Liver (tissue), 3 donors: ENCODE data around the gene OTOP2.

Source experiments
- EGR1 ChIP-seq, 2 donors: IDR thresholded peaks; 2 replicates each; pipeline ENCODE4 v1.6.1; 2016 to 2018; ENCODE audit warnings: antibody characterized with exemption in 2 of 2, low read depth in 2 of 2
- FOXA2 ChIP-seq: IDR thresholded peaks from 2 replicates; pipeline ENCODE4 v1.6.1; 2016; ENCODE audit warnings: antibody characterized with exemption
- RAD21 ChIP-seq, 2 donors: IDR thresholded peaks; 2 replicates each; pipeline ENCODE4 v1.6.1; 2016; ENCODE audit warnings: antibody characterized with exemption in 2 of 2, mild to moderate bottlenecking in 2 of 2
- TAF1 ChIP-seq: conservative IDR thresholded peaks from 2 replicates; pipeline ENCODE4 v1.6.1; 2016; ENCODE audit warnings: antibody characterized with exemption, mild to moderate bottlenecking
- TF ChIP-seq, protein P1 (sequence below): fragments of 150-350 bp; IDR thresholded peaks from 2 replicates; pipeline ENCODE4 v1.5.1; 2017; ENCODE audit warnings: improper control_type of control experiment, low read depth, low read length; ENCODE audit not compliant: missing input control
- TF ChIP-seq, protein P2 (sequence below): IDR thresholded peaks from 2 replicates; pipeline ENCODE4 v1.6.1; 2016; ENCODE audit warnings: antibody characterized with exemption
- TF ChIP-seq, protein P3 (sequence below): IDR thresholded peaks from 2 replicates; pipeline ENCODE4 v1.6.1; 2016; ENCODE audit warnings: antibody characterized with exemption, mild to moderate bottlenecking
- TF ChIP-seq, protein P4 (sequence below): IDR thresholded peaks from 2 replicates; pipeline ENCODE4 v1.6.1; 2016; ENCODE audit warnings: antibody characterized with exemption
- TF ChIP-seq, protein P5 (sequence below): IDR thresholded peaks from 2 replicates; pipeline ENCODE4 v1.6.1; 2016; ENCODE audit warnings: antibody characterized with exemption
- donor health status: healthy.
- donor health status: healthy.

DNA sequence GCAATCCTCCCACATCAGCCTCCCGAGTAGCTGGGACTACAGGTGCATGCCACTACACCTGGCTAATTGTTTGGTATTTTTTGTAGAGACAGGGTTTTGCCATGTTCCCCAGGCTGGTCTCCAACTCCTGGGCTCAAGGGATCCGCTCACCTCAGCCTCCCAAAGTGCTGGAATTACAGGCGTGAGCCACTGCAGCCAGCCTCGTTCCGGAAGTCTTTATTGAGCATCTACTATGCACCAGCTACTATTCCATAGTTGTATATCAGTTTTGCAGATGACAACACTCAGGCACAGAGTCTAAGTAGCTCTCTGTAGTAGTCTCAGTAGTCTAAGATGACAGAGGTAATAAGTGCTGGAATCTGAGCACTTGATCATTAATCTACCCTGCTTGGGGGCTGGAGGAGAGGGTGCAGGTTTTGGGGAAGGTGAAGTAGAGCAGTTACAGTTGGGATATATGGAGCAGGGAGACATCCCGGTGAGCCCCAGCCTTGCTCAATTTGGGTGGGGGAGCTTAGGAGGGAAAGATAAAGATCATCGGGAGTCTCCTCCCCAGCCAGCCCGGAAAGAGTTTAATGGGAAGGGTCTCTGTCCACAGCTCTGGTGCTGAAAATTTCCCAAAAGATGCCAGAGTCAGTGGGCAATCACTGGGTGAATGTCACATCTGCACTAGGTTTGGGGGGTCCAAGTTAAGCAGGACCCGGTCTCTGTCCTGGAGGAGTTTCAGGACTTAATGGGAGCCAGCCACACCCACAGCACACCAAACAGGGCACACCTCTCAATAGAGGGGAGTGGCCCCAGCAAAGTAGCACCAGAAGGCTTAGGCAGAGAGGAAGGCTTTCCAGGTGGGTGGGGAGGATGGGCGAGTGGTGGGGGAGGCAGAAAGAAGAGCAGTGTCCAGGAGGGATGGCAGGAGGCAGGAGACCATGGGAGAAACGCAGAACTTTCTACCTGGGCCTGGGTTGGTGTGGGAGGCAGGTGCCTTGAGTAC lies 13.3 kb downstream of the OTOP2 start:
- TF ChIP-seq, protein P1, sequence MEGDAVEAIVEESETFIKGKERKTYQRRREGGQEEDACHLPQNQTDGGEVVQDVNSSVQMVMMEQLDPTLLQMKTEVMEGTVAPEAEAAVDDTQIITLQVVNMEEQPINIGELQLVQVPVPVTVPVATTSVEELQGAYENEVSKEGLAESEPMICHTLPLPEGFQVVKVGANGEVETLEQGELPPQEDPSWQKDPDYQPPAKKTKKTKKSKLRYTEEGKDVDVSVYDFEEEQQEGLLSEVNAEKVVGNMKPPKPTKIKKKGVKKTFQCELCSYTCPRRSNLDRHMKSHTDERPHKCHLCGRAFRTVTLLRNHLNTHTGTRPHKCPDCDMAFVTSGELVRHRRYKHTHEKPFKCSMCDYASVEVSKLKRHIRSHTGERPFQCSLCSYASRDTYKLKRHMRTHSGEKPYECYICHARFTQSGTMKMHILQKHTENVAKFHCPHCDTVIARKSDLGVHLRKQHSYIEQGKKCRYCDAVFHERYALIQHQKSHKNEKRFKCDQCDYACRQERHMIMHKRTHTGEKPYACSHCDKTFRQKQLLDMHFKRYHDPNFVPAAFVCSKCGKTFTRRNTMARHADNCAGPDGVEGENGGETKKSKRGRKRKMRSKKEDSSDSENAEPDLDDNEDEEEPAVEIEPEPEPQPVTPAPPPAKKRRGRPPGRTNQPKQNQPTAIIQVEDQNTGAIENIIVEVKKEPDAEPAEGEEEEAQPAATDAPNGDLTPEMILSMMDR: no peak
- TF ChIP-seq, protein P2, sequence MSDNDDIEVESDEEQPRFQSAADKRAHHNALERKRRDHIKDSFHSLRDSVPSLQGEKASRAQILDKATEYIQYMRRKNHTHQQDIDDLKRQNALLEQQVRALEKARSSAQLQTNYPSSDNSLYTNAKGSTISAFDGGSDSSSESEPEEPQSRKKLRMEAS: no peak
- TF ChIP-seq, protein P3, sequence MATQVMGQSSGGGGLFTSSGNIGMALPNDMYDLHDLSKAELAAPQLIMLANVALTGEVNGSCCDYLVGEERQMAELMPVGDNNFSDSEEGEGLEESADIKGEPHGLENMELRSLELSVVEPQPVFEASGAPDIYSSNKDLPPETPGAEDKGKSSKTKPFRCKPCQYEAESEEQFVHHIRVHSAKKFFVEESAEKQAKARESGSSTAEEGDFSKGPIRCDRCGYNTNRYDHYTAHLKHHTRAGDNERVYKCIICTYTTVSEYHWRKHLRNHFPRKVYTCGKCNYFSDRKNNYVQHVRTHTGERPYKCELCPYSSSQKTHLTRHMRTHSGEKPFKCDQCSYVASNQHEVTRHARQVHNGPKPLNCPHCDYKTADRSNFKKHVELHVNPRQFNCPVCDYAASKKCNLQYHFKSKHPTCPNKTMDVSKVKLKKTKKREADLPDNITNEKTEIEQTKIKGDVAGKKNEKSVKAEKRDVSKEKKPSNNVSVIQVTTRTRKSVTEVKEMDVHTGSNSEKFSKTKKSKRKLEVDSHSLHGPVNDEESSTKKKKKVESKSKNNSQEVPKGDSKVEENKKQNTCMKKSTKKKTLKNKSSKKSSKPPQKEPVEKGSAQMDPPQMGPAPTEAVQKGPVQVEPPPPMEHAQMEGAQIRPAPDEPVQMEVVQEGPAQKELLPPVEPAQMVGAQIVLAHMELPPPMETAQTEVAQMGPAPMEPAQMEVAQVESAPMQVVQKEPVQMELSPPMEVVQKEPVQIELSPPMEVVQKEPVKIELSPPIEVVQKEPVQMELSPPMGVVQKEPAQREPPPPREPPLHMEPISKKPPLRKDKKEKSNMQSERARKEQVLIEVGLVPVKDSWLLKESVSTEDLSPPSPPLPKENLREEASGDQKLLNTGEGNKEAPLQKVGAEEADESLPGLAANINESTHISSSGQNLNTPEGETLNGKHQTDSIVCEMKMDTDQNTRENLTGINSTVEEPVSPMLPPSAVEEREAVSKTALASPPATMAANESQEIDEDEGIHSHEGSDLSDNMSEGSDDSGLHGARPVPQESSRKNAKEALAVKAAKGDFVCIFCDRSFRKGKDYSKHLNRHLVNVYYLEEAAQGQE: peak; percentile 94
- TF ChIP-seq EGR1 (IDR thresholded peaks at IDR 0.05; ENCODE audit: low read depth in 2 of 2): no peak
- TF ChIP-seq, protein P4, sequence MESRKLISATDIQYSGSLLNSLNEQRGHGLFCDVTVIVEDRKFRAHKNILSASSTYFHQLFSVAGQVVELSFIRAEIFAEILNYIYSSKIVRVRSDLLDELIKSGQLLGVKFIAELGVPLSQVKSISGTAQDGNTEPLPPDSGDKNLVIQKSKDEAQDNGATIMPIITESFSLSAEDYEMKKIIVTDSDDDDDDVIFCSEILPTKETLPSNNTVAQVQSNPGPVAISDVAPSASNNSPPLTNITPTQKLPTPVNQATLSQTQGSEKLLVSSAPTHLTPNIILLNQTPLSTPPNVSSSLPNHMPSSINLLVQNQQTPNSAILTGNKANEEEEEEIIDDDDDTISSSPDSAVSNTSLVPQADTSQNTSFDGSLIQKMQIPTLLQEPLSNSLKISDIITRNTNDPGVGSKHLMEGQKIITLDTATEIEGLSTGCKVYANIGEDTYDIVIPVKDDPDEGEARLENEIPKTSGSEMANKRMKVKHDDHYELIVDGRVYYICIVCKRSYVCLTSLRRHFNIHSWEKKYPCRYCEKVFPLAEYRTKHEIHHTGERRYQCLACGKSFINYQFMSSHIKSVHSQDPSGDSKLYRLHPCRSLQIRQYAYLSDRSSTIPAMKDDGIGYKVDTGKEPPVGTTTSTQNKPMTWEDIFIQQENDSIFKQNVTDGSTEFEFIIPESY: no peak
- TF ChIP-seq FOXA2: no peak
- TF ChIP-seq RAD21 (IDR thresholded peaks at IDR 0.05): no peak
- TF ChIP-seq, protein P5, sequence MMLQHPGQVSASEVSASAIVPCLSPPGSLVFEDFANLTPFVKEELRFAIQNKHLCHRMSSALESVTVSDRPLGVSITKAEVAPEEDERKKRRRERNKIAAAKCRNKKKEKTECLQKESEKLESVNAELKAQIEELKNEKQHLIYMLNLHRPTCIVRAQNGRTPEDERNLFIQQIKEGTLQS: no peak
- TF ChIP-seq TAF1: no peak
